Measurements from ENCODE around the gene OTUD5. TPM values are rescaled to one million over a fixed set of nuclear protein-coding genes. Genes with fewer than 3 reads are reported as not detected.

Gene OTUD5
- total RNA-seq, 4 donors from 2014 or later = 32.7 to 43.0 (median 38.3) TPM

DNA sequence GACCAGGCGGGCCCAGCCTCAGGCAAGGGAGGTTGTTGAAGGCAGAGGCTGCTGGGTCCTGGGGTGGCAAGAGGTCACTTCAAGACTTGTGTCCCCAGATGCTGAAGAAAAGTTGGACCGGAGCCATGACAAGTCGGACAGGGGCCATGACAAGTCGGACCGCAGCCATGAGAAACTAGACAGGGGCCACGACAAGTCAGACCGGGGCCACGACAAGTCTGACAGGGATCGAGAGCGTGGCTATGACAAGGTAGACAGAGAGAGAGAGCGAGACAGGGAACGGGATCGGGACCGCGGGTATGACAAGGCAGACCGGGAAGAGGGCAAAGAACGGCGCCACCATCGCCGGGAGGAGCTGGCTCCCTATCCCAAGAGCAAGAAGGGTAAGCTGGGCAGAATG lies 55.3 kb downstream of the OTUD5 start:
- TF ChIP-seq, protein P1, sequence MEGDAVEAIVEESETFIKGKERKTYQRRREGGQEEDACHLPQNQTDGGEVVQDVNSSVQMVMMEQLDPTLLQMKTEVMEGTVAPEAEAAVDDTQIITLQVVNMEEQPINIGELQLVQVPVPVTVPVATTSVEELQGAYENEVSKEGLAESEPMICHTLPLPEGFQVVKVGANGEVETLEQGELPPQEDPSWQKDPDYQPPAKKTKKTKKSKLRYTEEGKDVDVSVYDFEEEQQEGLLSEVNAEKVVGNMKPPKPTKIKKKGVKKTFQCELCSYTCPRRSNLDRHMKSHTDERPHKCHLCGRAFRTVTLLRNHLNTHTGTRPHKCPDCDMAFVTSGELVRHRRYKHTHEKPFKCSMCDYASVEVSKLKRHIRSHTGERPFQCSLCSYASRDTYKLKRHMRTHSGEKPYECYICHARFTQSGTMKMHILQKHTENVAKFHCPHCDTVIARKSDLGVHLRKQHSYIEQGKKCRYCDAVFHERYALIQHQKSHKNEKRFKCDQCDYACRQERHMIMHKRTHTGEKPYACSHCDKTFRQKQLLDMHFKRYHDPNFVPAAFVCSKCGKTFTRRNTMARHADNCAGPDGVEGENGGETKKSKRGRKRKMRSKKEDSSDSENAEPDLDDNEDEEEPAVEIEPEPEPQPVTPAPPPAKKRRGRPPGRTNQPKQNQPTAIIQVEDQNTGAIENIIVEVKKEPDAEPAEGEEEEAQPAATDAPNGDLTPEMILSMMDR (IDR thresholded peaks at IDR 0.05) = no peak
- ATAC-seq (ENCODE audit: low FRiP score) (no peak), DNase-seq (ENCODE audit: low spot score) (no peak)

DNA sequence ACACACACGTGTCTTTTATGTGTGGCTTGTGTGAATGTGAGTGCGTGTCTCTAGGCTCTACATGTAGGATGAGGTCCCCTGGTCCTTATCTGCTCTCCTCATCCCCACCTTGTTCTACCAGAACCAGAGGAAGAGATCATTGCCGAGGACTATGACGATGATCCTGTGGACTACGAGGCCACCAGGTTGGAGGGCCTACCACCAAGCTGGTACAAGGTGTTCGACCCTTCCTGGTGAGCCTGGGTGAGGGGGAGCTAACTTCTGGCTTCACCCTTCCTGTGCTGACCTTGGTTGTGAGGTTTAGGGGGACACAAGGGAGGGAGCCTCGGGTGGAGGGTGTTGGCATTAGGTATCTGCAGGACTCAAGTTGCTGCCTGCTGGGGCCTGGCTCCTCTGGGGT lies 56.3 kb downstream of the OTUD5 start:
- DNase-seq (ENCODE audit: low spot score) (no peak), ATAC-seq (ENCODE audit: low FRiP score) (no peak)
- TF ChIP-seq, protein P1 (IDR thresholded peaks at IDR 0.05) = no peak

DNA sequence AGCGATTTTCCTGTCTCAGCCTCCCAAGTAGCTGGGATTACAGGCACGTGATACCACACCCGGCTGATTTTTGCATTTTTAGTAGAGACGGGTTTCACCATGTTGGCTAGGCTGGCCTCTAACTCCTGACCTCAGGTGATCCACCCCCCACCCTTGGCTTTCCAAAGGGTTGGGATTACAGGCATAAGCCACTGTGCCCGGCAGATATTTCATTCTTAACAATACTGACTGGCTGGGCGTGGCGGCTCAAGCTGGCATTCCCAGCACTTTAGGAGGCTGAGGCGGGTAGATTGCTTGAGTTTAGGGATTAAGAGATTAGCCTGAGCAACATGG lies 58.4 kb downstream of the OTUD5 start:
- no peak for ATAC-seq (ENCODE audit: low FRiP score)
- DNase-seq (ENCODE audit: low spot score) = no peak
- TF ChIP-seq, protein P1 (IDR thresholded peaks at IDR 0.05) = no peak

DNA sequence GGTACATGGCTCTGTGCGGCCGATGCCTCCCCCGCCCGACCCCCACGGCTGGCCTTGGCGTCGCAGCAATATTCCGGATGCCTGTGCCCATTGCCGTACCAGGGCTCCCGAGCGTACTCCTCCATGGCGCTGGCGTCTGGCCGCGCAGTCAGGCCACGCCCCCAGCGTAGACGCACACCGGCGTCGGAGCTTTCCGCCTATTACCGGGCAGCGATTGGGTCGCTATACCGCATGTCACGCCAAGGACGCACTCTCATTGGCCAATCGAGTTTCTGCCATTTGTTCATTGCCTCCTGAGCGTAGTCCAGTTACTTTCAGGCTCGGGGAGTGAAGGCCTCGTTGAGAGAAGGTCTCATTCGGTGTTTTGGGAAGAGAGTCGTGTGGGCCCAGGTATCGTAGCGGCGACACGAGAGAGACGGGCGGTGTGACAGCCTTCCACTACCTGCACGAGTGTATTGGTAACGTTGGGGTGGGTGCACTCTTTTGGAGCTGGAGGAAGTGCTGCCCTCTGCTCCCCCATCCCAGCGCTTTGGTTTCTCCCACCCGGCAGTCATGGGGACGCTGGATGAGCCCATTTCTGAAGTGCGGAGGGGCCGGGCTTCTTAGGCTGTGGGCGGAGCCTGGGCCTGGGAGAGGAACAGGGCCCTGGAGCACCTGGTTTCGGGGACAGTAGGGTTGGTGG lies 59.6 kb downstream of the OTUD5 start, which contains the start of the genes PQBP1 and TIMM17B:
Gene PQBP1 (plus strand): TSS at position 306 of the 682 bp plus-strand sequence. CDS start 580 bp downstream, outside the sequence.
Gene TIMM17B (minus strand): TSS at position 144 of the 682 bp plus-strand sequence. CDS start 19 bp downstream, at position 125.
- ATAC-seq (ENCODE audit: low FRiP score) (peak; percentile 92), DNase-seq (ENCODE audit: low spot score) (peak; percentile 50)
- TF ChIP-seq, protein P1 (IDR thresholded peaks at IDR 0.05) = no peak

DNA sequence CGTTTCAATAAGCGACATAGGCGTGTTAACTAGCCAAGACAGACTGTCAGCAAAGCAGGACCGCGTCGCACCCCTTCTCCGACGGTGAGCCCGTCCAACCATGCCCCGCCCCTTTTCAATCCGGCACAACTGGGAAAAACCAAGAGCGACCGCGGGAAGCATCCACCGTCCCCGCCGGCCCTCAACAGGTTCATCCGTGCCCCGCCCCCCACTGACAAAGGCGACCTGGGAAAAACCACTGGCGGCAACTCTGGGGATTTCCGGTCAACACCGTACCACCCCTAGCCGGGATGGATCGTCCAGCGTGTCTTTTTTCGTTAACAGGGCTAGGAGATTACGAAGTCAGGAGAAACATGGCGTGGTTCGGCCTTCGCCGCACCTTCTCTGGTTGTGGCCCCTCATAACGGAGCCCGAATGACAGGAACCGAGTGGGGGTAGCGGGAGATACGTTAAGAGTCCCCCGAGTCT lies 60.2 kb downstream of the OTUD5 start:
- peak; percentile 67 for ATAC-seq (ENCODE audit: low FRiP score)
- DNase-seq (ENCODE audit: low spot score) = peak; percentile 64
- TF ChIP-seq, protein P1 (IDR thresholded peaks at IDR 0.05) = no peak

DNA sequence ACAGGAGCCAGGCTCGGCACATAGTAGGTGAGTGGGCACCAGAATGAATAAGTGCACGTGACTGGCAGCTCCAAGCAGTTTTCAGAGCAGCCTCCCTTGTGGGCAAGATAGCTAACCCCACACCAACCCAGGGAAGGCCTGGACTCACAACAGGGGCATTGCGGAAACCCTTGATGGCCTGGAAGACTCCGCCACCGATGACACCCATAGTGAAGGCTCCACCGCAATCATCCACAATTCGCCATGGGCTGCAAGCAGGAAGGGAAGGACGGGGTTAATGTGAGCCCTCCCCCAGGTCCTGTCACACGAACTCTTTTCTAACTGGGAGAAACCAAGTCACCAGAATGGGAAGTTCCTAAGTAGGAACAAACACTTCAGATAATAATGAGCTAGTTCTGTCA lies 60.8 kb downstream of the OTUD5 start:
- DNase-seq (ENCODE audit: low spot score) (no peak), ATAC-seq (ENCODE audit: low FRiP score) (no peak)
- TF ChIP-seq, protein P1 (IDR thresholded peaks at IDR 0.05) = no peak

DNA sequence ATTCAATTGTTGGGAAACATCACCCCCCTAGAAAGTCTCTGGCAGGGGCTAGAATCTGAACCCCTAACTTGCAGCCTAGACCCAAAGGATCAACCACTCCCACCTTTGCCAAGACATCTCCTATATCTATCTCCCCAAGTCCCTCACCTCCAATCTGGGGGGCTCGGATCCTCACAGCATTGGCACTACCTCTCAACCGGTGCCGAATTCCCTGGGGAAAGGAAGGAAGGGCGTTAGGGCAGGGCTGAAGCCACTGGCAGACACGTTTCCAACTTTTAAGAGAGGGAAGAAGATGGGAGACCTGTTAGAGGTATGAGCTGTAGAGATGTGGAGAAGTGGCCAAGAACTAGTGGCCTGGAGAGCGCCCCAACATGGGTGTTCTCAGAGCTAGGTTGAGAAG lies 62.5 kb downstream of the OTUD5 start:
- ATAC-seq (ENCODE audit: low FRiP score) (no peak), DNase-seq (ENCODE audit: low spot score) (no peak)
- TF ChIP-seq, protein P1 (IDR thresholded peaks at IDR 0.05) = no peak

Measured in omental fat pad (tissue), 4 donors.